CD4-positive, alpha-beta T cell treated with Interleukin-21 for 1 hour (primary cell): Measurements from ENCODE around the gene PAGE1.
"Not testable (repeated sequence)": the region's sequence is repeated elsewhere in the genome, so short reads cannot be mapped to it uniquely, and the experiment has no call there.

Experiments
- DNase-seq: peaks from one replicate; pipeline ENCODE4 v3.0.0-alpha.2; 2020

Gene PAGE1, protein sequence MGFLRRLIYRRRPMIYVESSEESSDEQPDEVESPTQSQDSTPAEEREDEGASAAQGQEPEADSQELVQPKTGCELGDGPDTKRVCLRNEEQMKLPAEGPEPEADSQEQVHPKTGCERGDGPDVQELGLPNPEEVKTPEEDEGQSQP

DNA sequence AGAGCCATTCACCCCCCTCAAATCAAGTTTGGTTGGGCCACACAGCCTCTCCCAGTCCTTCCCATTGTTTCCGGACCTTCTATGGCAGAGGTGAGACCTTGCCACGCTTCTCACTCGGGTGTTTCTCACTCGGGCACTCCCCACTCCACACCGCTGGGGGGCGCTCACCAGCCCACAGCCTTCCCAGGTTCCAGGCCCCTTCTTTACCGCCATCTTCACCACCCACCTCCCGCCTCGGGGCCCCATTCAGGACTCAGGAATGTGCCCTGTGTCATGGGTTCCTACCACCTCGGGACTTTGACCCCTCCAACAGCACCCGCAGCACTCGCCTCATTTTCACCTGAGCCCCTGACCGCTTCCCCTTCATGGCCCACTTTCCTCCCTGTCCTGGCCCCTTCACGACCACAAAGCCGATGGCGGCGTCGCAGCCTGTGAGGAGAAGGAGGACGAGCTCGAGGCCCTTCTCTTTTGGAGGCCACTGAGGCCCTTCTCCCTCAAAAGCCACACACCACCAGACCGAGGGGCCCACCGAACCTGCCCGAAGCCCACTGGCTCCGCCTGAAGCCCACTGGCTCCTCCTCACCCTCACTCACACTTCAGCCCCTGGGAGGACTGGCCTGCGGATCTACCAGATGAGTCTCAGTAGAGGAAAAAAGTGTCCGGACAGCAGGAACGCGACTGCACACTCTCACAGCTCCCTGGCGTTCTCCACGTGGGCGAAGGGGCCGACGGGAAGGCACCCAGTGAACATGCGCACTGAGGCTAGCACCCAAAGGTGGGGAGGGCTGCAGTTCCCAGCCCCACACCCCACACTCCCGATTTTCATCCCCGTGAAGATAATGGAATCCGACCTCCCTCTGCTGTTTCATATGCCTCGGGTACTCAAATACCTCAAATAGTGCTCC, at the start of gene PAGE1:
TSS of gene PAGE1 (minus strand) at position 709 of the 905 bp plus-strand sequence. CDS start 1,214 bp downstream, outside the sequence.
- DNase-seq, result no peak

- DNase-seq, result not testable (repeated sequence)
These were observed 45.7 kb upstream of the PAGE1 start for GRCh38 chrX:49741501-49741900.

- DNase-seq, result no peak
These were observed 32.1 kb upstream of the PAGE1 start for GRCh38 chrX:49727847-49728246.

DNA sequence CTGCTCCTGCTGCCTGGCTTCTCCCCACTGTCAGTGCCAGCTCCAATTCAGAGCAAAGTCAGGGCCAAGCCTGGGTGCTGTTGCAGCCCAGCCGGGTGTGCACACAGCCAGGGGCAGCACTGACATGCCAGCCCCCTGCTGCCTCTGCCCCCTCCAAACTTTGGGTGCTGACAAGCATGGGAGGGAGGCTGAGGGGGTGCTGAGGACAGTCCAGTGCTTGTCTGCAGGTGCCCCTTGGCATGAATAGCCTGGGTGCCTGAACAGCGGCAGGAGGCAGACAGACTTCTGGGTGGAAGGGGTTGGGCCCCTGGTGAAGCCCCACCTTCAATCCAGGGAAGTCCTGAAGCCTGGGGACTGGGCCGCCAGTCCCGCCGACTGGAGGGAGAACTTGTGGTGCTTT, 31.2 kb upstream of the PAGE1 start:
- no peak for DNase-seq

DNA sequence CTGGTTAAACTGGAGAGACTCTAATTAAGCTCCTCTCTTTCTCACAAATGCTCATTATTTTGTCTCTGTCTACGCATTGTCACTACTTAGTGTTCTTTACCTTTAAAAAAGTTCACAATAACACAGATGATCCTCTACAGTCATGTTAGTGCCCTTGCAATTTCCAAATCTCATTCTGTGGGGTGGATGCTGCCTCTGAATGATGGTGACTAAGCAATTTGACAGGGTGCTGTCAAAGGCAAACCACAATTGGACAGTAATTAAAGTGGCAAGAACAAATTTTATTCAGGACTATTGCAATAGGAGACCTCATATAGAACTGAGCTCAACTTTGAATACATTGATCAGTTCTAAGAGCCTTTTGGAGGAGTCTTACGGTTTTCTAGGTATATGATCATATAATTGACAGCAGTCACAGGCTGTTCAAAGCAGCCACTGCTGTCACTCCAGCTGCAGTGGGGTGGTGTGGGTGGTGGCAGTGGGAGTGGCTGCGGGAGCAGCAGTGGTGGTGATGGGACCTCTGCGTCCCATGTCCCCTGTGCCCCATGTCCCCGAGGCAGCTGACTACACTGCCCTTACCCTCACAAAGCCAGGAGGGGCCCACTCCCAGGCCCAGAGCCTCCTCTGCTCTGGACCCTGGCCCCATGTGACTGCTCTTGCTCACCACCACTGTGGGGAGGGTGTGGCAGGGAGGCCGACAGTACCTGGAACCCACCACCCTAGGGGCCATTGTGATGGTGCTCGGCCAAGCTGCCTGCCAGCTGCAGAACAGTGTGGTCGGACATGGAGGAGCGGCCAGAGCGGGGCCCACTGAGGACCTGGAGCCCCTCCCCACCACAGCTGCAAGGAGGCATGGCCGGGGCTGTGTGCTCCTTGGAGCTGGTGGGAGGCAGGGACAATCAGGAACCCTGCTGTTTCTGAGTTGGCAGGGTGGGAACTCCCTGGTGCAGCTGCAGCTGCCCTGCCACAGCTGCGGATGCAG, 30.4 kb upstream of the PAGE1 start:
- no peak for DNase-seq

DNA sequence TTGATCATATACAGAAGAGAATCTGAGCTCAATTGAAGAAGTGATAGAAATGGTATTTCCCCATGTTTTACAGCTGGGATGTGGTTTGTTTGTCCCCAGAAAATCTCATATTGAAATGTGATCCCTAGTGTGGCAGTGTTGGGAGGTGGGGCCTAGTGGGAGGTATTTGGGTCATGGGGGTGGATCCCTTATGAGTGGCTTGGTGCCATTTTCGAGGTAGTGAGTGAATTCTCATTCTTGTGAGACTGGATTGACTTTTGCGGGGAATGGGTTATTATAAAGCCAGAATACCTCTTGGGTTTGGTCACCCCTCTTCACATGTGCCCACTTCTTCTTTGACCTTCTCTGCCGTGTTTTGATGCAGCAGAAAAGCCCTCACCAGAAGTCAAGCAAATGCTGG, 29.6 kb upstream of the PAGE1 start:
- no peak for DNase-seq

DNA sequence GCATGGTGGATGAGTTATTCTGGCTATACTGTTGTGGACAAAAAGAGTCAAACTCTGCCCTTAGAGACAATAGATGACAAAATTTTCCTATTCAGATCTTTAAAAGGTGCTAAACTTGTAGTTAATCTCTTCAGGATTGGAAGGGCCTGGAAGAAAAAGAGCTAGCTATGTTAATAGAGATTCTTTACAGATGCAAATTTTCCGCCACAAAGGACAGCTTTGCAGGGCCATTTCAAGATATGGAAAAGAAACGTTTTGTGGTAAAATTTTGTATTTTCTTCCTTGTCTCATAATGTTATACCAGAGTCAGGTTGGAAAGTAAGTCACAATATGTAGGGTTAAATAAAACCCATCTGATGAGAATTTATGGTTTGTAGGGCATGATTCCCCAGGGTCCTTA, 24.3 kb upstream of the PAGE1 start:
- DNase-seq, result not testable (repeated sequence)

- no peak for DNase-seq
These were observed 16.8 kb upstream of the PAGE1 start for GRCh38 chrX:49712577-49712976.

- DNase-seq, result no peak
These were observed 15.0 kb upstream of the PAGE1 start for GRCh38 chrX:49710744-49711319.

GRCh38 chrX:49704691-49705404, 9.1 kb upstream of the PAGE1 start:
- no peak for DNase-seq

DNA sequence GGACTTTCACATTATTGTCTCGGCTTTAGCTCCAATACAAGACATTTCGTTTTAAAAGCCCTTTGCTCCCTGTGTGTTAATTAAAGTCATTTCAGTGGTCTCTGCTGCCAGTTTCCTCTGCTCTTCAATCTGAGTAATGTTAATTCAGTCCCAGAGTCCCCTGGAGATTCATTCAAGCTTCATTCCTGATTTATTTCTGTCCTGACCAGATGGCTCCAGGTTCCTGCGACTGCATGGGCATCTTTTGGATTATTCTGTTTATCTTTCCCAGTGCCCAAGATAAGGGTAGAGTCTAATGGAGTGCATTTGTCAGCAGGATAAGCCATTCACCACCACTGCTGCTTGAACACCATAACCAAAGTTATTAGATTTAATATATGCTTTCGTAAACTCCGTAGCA, 6.1 kb upstream of the PAGE1 start:
- no peak for DNase-seq

DNA sequence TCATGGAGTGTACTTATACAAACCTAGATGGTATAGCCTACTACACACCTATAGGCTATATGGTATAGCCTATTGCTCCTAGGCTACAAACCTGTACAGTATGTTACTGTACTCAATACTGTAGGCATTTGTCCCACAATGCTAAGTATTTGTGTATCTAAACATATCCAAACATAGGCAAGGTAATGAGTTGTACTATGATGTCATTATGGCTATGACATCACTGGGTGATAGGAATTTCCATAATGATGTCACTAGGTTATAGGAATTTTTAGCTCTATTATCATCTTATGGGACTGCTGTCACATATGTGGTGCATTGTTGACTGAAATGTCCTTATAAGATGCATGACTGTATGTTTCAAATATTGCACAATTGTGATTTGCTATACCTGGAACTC, 5.5 kb upstream of the PAGE1 start:
- DNase-seq, result no peak

- no peak for DNase-seq
These were observed 20.6 kb downstream of the PAGE1 start for GRCh38 chrX:49675075-49675719.

GRCh38 chrX:49673394-49673793, 22.4 kb downstream of the PAGE1 start:
- DNase-seq, result no peak

- no peak for DNase-seq
These were observed 31.0 kb downstream of the PAGE1 start for GRCh38 chrX:49664824-49665223.

- no peak for DNase-seq
These were observed 33.9 kb downstream of the PAGE1 start for GRCh38 chrX:49661881-49662280.

- no peak for DNase-seq
These were observed 36.0 kb downstream of the PAGE1 start for GRCh38 chrX:49659771-49660170.

GRCh38 chrX:49656533-49656932, 39.3 kb downstream of the PAGE1 start:
- no peak for DNase-seq

GRCh38 chrX:49644991-49645637, 50.7 kb downstream of the PAGE1 start:
- DNase-seq, result no peak
